GM12878 (cell line): ENCODE results near the gene DTX3. TPM values are rescaled to one million over a fixed set of nuclear protein-coding genes. Genes with fewer than 3 reads are reported as not detected.

Experiments used
- BCL11A ChIP-seq: IDR thresholded peaks from 2 replicates; pipeline ENCODE4 v1.6.1; 2011; ENCODE audit warnings: low read depth, low read length
- BHLHE40 ChIP-seq, 2 experiments: fragments of 450-650 bp in 1 of 2; IDR thresholded peaks; 2 replicates each; pipeline ENCODE4 v1.6.1; 2011 to 2017; ENCODE audit warnings: low read depth in 2 of 2, borderline replicate concordance in 1 of 2, improper control_type of control experiment in 1 of 2, low read length in 1 of 2, mild to moderate bottlenecking in 1 of 2
- EP300 ChIP-seq, 2 experiments: fragments of 150-350 bp in 1 of 2; IDR thresholded peaks; 2 replicates each; pipeline ENCODE4 v1.6.1; 2011 to 2012; ENCODE audit warnings: low read depth in 2 of 2, low read length in 2 of 2, borderline replicate concordance in 1 of 2, improper control_type of control experiment in 1 of 2, inconsistent platforms in 1 of 2; ENCODE audit not compliant: control insufficient read depth in 1 of 2
- FOS ChIP-seq: IDR thresholded peaks from 3 replicates; pipeline ENCODE4 v1.6.1; 2011; ENCODE audit warnings: borderline replicate concordance; ENCODE audit not compliant: insufficient read length; ENCODE audit errors: extremely low read depth
- HDAC6 ChIP-seq: fragments of 200-600 bp; sonication (generic); IDR thresholded peaks from one replicate; pipeline ENCODE4 v1.8.0; 2017; ENCODE audit warnings: antibody characterized with exemption; ENCODE audit not compliant: unreplicated experiment
- LARP7 ChIP-seq: fragments of 450-650 bp; IDR thresholded peaks from 2 replicates; pipeline ENCODE4 v1.6.1; 2017; ENCODE audit warnings: mild to moderate bottlenecking
- MEF2B ChIP-seq: fragments of 450-650 bp; IDR thresholded peaks from 2 replicates; pipeline ENCODE4 v1.6.1; 2018; ENCODE audit warnings: mild to moderate bottlenecking, moderate library complexity; ENCODE audit not compliant: partially characterized antibody, poor library complexity, severe bottlenecking
- MTA2 ChIP-seq: fragments of 450-650 bp; IDR thresholded peaks from 2 replicates; pipeline ENCODE4 v1.6.1; 2016; ENCODE audit warnings: low read depth, mild to moderate bottlenecking, moderate library complexity
- MTA3 ChIP-seq: IDR thresholded peaks from 2 replicates; pipeline ENCODE4 v1.6.1; 2012; ENCODE audit warnings: low read length, inconsistent platforms, borderline replicate concordance
- NBN ChIP-seq: fragments of 450-650 bp; IDR thresholded peaks from 2 replicates; pipeline ENCODE4 v1.6.1; 2016
- NFIC ChIP-seq: IDR thresholded peaks from 2 replicates; pipeline ENCODE4 v1.6.1; 2012; ENCODE audit warnings: low read depth, mild to moderate bottlenecking, inconsistent platforms, low read length, moderate library complexity
- POLR2AphosphoS5 ChIP-seq: IDR thresholded peaks from 2 replicates; pipeline ENCODE4 v1.6.1; 2011; ENCODE audit warnings: mild to moderate bottlenecking, low read length, inconsistent platforms
- POU2F2 ChIP-seq: IDR thresholded peaks from 3 replicates; pipeline ENCODE4 v1.6.1; 2011; ENCODE audit warnings: low read depth, mild to moderate bottlenecking, low read length, borderline replicate concordance
- RAD51 ChIP-seq: fragments of 450-650 bp; IDR thresholded peaks from 2 replicates; pipeline ENCODE4 v1.6.1; 2016; ENCODE audit warnings: moderate library complexity, mild to moderate bottlenecking, inconsistent platforms
- RELB ChIP-seq: fragments of 450-650 bp; IDR thresholded peaks from 2 replicates; pipeline ENCODE4 v1.6.1; 2017; ENCODE audit warnings: low read depth, mild to moderate bottlenecking, moderate library complexity
- STAT3 ChIP-seq: IDR thresholded peaks from 2 replicates; pipeline ENCODE4 v1.6.1; 2011; ENCODE audit warnings: low read depth, low read length, improper control_type of control experiment
- SUZ12 ChIP-seq: fragments of 200-600 bp; sonication (generic); IDR thresholded peaks from one replicate; pipeline ENCODE4 v1.6.1; 2018; ENCODE audit warnings: antibody characterized with exemption, mild to moderate bottlenecking; ENCODE audit not compliant: unreplicated experiment
- ZBTB33 ChIP-seq: fragments of 450-650 bp; IDR thresholded peaks from 2 replicates; pipeline ENCODE4 v1.6.1; 2017; ENCODE audit warnings: mild to moderate bottlenecking
- ZBTB40 ChIP-seq: fragments of 450-650 bp; IDR thresholded peaks from 2 replicates; pipeline ENCODE4 v1.6.1; 2016; ENCODE audit warnings: mild to moderate bottlenecking, moderate library complexity, borderline replicate concordance
- ZNF622 ChIP-seq: fragments of 450-650 bp; IDR thresholded peaks from 2 replicates; pipeline ENCODE4 v1.6.1; 2017; ENCODE audit warnings: mild to moderate bottlenecking, inconsistent platforms
- polyA plus RNA-seq, 11 experiments: library from polyadenylated mRNA; depleted of rRNA in 4 of 11; unstranded in 6 of 11; stranded (reverse) in 5 of 11; fragments of >200 nt; fragmentation: Nextera tagmentation in 4 of 11; fragmentation: Illumina TruSeq in 1 of 11; extraction: Ambion mirVana in 4 of 11; extraction: Trizol in 1 of 11; gene quantifications; 1 replicate in 1 of 11; 2 replicates in 10 of 11; pipeline versions ENCODE4 v1.2.1 to v1.2.3, GENCODE V29; 2011 to 2016; ENCODE audit warnings: inconsistent platforms in 2 of 11, missing spikeins in 2 of 11, low read depth in 1 of 11
- total RNA-seq, 4 experiments: library from RNA; depleted of rRNA in 3 of 4; stranded (reverse); fragments of >200 nt in 3 of 4; fragmentation: Illumina TruSeq in 1 of 4; extraction: Trizol in 1 of 4; gene quantifications; 2 replicates each; pipeline versions ENCODE4 v1.2.1 to v1.2.3, GENCODE V29; 2013 to 2021

Gene DTX3
- total and polyA plus RNA-seq, 10 of the 15 experiments (the other 5 are each of a cell fraction or from before 2014, with no cell fraction given), result 1.1 to 13.6 (median 5.6) TPM

GRCh38 chr12:57614178-57614947 lies 9.7 kb downstream of the DTX3 start (continued):
- peak; percentile 70 for TF ChIP-seq RELB
- TF ChIP-seq FOS, result no peak
- no peak for TF ChIP-seq BCL11A
- TF ChIP-seq BHLHE40 (IDR thresholded peaks at IDR 0.05; ENCODE audit: borderline replicate concordance in 1 of 2, low read depth in 2 of 2, low read length in 1 of 2), result 0 out of 4 replicates have a peak, but pooled peaks of 1 of the 2 experiments have one; percentile 31
- TF ChIP-seq STAT3, result no peak
- no peak for TF ChIP-seq MTA2
- no peak for TF ChIP-seq MTA3
- TF ChIP-seq LARP7, result no peak
- TF ChIP-seq ZBTB33, result no peak
- 0 out of 2 replicates have a peak, but pooled peaks have one; percentile 36 for TF ChIP-seq NBN
- TF ChIP-seq HDAC6, result no peak
- TF ChIP-seq POU2F2, result 0 out of 3 replicates have a peak, but pooled peaks have one; percentile 25
- TF ChIP-seq NFIC, result no peak
- peak; percentile 83; the same call in 1 of the 2 replicates for TF ChIP-seq RAD51
- TF ChIP-seq ZBTB40, result no peak
- no peak for TF ChIP-seq POLR2AphosphoS5
- TF ChIP-seq EP300 (IDR thresholded peaks at IDR 0.05; ENCODE audit: borderline replicate concordance in 1 of 2, control insufficient read depth in 1 of 2, low read depth in 2 of 2, low read length in 2 of 2), result no peak
- peak; percentile 71 for TF ChIP-seq MEF2B
- TF ChIP-seq ZNF622, result no peak
- no peak for TF ChIP-seq SUZ12
